OCI-LY7 (cell line): ENCODE data around the gene OR1B1. TPM values are rescaled to one million over a fixed set of nuclear protein-coding genes. Genes with fewer than 3 reads are reported as not detected.

Source experiments
- BruUV-seq: library from RNA; stranded (reverse); fragments of 400-500 nt; replicated peaks from 2 replicates; lab custom pipeline; 2021; lab: Mats Ljungman, UMichigan
- CTCF ChIA-PET: fragments of 300-600 bp; sonication (Branson Sonifier 250); formaldehyde crosslinking; loops from one replicate; lab custom pipeline; 2022; ENCODE audit warnings: antibody characterized with exemption; ENCODE audit not compliant: unreplicated experiment; lab: Charles Lee
- POLR2A ChIA-PET: fragments of 300-600 bp; sonication (Branson Sonifier 250); formaldehyde crosslinking; loops from one replicate; lab custom pipeline; 2022; ENCODE audit warnings: antibody characterized with exemption; lab: Charles Lee
- DNase-seq: peaks from one replicate; pipeline ENCODE4 v3.0.0-alpha.2; 2015; ENCODE audit warnings: low spot score
- H2AFZ ChIP-seq: fragments of 200-600 bp; sonication (generic), shearing (Covaris generic); 2 replicates; pipeline ENCODE4 v1.6.1; 2014; ENCODE audit warnings: mild to moderate bottlenecking, antibody characterized with exemption, low read length, moderate library complexity
- H3K27ac ChIP-seq: fragments of 200-600 bp; sonication (generic); 2 replicates; pipeline ENCODE4 v1.5.1; 2014; ENCODE audit warnings: mixed run types, low read depth, mild to moderate bottlenecking, moderate library complexity, low read length, inconsistent platforms; ENCODE audit not compliant: poor library complexity, severe bottlenecking
- H3K36me3 ChIP-seq: fragments of 200-600 bp; sonication (generic); 2 replicates; pipeline ENCODE4 v1.6.1; 2014; ENCODE audit warnings: mild to moderate bottlenecking, antibody characterized with exemption, low read length, moderate library complexity, mixed read lengths; ENCODE audit not compliant: insufficient read depth
- H3K4me1 ChIP-seq: fragments of 200-600 bp; sonication (generic); 2 replicates; pipeline ENCODE4 v1.5.1; 2014; ENCODE audit warnings: mild to moderate bottlenecking, low read length; ENCODE audit not compliant: insufficient read depth, poor library complexity, severe bottlenecking
- H3K4me2 ChIP-seq: fragments of 200-600 bp; sonication (generic); 2 replicates; pipeline ENCODE4 v1.6.1; 2014; ENCODE audit warnings: mild to moderate bottlenecking, low read length
- H3K4me3 ChIP-seq: fragments of 200-600 bp; sonication (generic); 2 replicates; pipeline ENCODE4 v1.5.1; 2014; ENCODE audit warnings: mild to moderate bottlenecking, low read depth, low read length; ENCODE audit not compliant: poor library complexity, severe bottlenecking
- H3K79me2 ChIP-seq: fragments of 200-600 bp; sonication (generic); 2 replicates; pipeline ENCODE4 v1.6.1; 2016; ENCODE audit warnings: low read depth, mild to moderate bottlenecking, low read length, moderate library complexity, mixed read lengths; ENCODE audit not compliant: insufficient read depth
- H3K9me2 ChIP-seq: fragments of 200-600 bp; sonication (generic); 2 replicates; pipeline ENCODE4 v1.6.1; 2016; ENCODE audit warnings: mild to moderate bottlenecking, low read length, mixed read lengths; ENCODE audit not compliant: insufficient read depth
- H3K9me3 ChIP-seq: fragments of 200-600 bp; sonication (generic); 2 replicates; pipeline ENCODE4 v1.6.1; 2014; ENCODE audit warnings: mild to moderate bottlenecking, mixed run types, low read length, mixed read lengths
- H4K20me1 ChIP-seq: fragments of 200-600 bp; sonication (generic); 2 replicates; pipeline ENCODE4 v1.6.1; 2014; ENCODE audit warnings: mild to moderate bottlenecking, antibody characterized with exemption, low read length, moderate library complexity, mixed read lengths; ENCODE audit not compliant: insufficient read depth
- CTCF ChIP-seq: fragments of 200-600 bp; sonication (generic); conservative IDR thresholded peaks from 2 replicates; pipeline ENCODE4 v1.5.1; 2014; ENCODE audit warnings: mild to moderate bottlenecking, antibody characterized with exemption, low read length, moderate library complexity, mixed read lengths
- EZH2phosphoT487 ChIP-seq: fragments of 200-600 bp; sonication (generic); IDR thresholded peaks from 2 replicates; pipeline ENCODE4 v1.6.1; 2018; ENCODE audit warnings: low read depth, borderline replicate concordance, mild to moderate bottlenecking, mixed run types, antibody characterized with exemption, low read length, moderate library complexity, mixed read lengths
- intact Hi-C: fragments of 100-400 bp; cut with micrococcal nuclease; formaldehyde crosslinking; loops from one replicate; pipeline ENCODE4 v1.10.0; 2022; ENCODE audit not compliant: unreplicated experiment
- total RNA-seq, 2 experiments: library from RNA; depleted of rRNA in 1 of 2; stranded (reverse); fragments of >200 nt in 1 of 2; shearing (Covaris generic) in 1 of 2; gene quantifications; 2 replicates each; pipeline ENCODE4 v1.2.3, GENCODE V29; 2014 to 2022

The OR1B1 gene
- total RNA-seq, 2 experiments from 2014 or later = not detected

- POLR2A ChIA-PET = interaction anchor here (0.6 kb wide), 1 partner anchor 8 kb away, joined by 4 read pairs; no protein-coding TSS in a partner anchor
- intact Hi-C loops = no loop called here
These were observed 77.1 kb downstream of the OR1B1 start for GRCh38 chr9:122580360-122580759.

GRCh38 chr9:122579874-122580273 is 77.6 kb downstream of the OR1B1 start:
- Histone ChIP-seq H3K36me3 (no peaks in the 10 kb centered on the region), H4K20me1 (no peaks in the 10 kb centered on the region), H3K79me2 (no peaks in the 10 kb centered on the region), H3K4me2 (no peak overlapping the region), H3K4me3 (no peak overlapping the region), H3K9me3 (no peaks in the 10 kb centered on the region), H3K27ac (no peak overlapping the region), H3K4me1 (no peaks in the 10 kb centered on the region), H3K9me2 (no peaks in the 10 kb centered on the region), H2AFZ (no peak overlapping the region)
- no TSS peak for BruUV-seq
- ChIA-PET CTCF (no interaction called here), POLR2A (interaction anchor here (0.6 kb wide), 1 partner anchor 8 kb away, joined by 4 read pairs; no protein-coding TSS in a partner anchor)
- intact Hi-C loops = no loop called here
- no peak for DNase-seq
- TF ChIP-seq CTCF (no peak), EZH2phosphoT487 (no peak)

More at GRCh38 chr9:122580360-122580759, 77.1 kb downstream of the OR1B1 start:
- H3K9me2 ChIP-seq = no peaks in the 10 kb centered on the region
- no peaks in the 10 kb centered on the region for H4K20me1 ChIP-seq
- no peak overlapping the region for H3K4me3 ChIP-seq
- H3K79me2 ChIP-seq = no peaks in the 10 kb centered on the region
- no peak overlapping the region for H3K4me2 ChIP-seq
- TF ChIP-seq EZH2phosphoT487 = no peak
- no peak for TF ChIP-seq CTCF
- no peaks in the 10 kb centered on the region for H3K4me1 ChIP-seq
- DNase-seq = no peak
- H3K36me3 ChIP-seq = no peaks in the 10 kb centered on the region
- no peaks in the 10 kb centered on the region for H3K9me3 ChIP-seq
- CTCF ChIA-PET = no interaction called here
- BruUV-seq = no TSS peak
- no peak overlapping the region for H3K27ac ChIP-seq
- no peak overlapping the region for H2AFZ ChIP-seq

Other genes with a start within 250 kb of the OR1B1 start
- gene OR1J1, start 179.7 kb downstream of the OR1B1 start, total RNA-seq (2014; rRNA removed; shearing (Covaris generic)) = not detected in 2 replicates
- not detected in 2 replicates for gene OR1J1, start 179.7 kb downstream of the OR1B1 start, total RNA-seq (2022)
- not detected in 2 replicates for gene OR1J2, start 146.8 kb downstream of the OR1B1 start, total RNA-seq (2014; rRNA removed; shearing (Covaris generic))
- not detected in 2 replicates for gene OR1J2, start 146.8 kb downstream of the OR1B1 start, total RNA-seq (2022)
- not detected in 2 replicates for gene OR1J4, start 138.5 kb downstream of the OR1B1 start, total RNA-seq (2014; rRNA removed; shearing (Covaris generic))
- gene OR1J4, start 138.5 kb downstream of the OR1B1 start, total RNA-seq (2022) = not detected in 2 replicates
- not detected in 2 replicates for gene OR1N1, start 130.3 kb downstream of the OR1B1 start, total RNA-seq (2014; rRNA removed; shearing (Covaris generic))
- not detected in 2 replicates for gene OR1N1, start 130.3 kb downstream of the OR1B1 start, total RNA-seq (2022)
- gene OR1N2, start 104.5 kb downstream of the OR1B1 start, total RNA-seq (2014; rRNA removed; shearing (Covaris generic)) = not detected in 2 replicates
- not detected in 2 replicates for gene OR1N2, start 104.5 kb downstream of the OR1B1 start, total RNA-seq (2022)
- gene OR1L8, start 74.2 kb downstream of the OR1B1 start, total RNA-seq (2014; rRNA removed; shearing (Covaris generic)) = not detected in 2 replicates
- not detected in 2 replicates for gene OR1L8, start 74.2 kb downstream of the OR1B1 start, total RNA-seq (2022)
- not detected in 2 replicates for gene OR1Q1, start 42.9 kb downstream of the OR1B1 start, total RNA-seq (2014; rRNA removed; shearing (Covaris generic))
- gene OR1Q1, start 42.9 kb downstream of the OR1B1 start, total RNA-seq (2022) = not detected in 2 replicates
- not detected in 2 replicates for gene OR1L1, start 4.1 kb upstream of the OR1B1 start, total RNA-seq (2014; rRNA removed; shearing (Covaris generic))
- gene OR1L1, start 4.1 kb upstream of the OR1B1 start, total RNA-seq (2022) = not detected in 2 replicates
- gene OR1L3, start 17.5 kb upstream of the OR1B1 start, total RNA-seq (2014; rRNA removed; shearing (Covaris generic)) = not detected in 2 replicates
- gene OR1L3, start 17.5 kb upstream of the OR1B1 start, total RNA-seq (2022) = not detected in 2 replicates
- gene OR1L4, start 66.4 kb upstream of the OR1B1 start, total RNA-seq (2014; rRNA removed; shearing (Covaris generic)) = not detected in 2 replicates
- not detected in 2 replicates for gene OR1L4, start 66.4 kb upstream of the OR1B1 start, total RNA-seq (2022)
- not detected in 2 replicates for gene OR1L6, start 84.7 kb upstream of the OR1B1 start, total RNA-seq (2014; rRNA removed; shearing (Covaris generic))
- not detected in 2 replicates for gene OR1L6, start 84.7 kb upstream of the OR1B1 start, total RNA-seq (2022)
- not detected in 2 replicates for gene OR5C1, start 131.3 kb upstream of the OR1B1 start, total RNA-seq (2014; rRNA removed; shearing (Covaris generic))
- not detected in 2 replicates for gene OR5C1, start 131.3 kb upstream of the OR1B1 start, total RNA-seq (2022)
- gene OR1K1, start 142.5 kb upstream of the OR1B1 start, total RNA-seq (2014; rRNA removed; shearing (Covaris generic)) = not detected in 2 replicates
- not detected in 2 replicates for gene OR1K1, start 142.5 kb upstream of the OR1B1 start, total RNA-seq (2022)
- 25.1 and 26.9 TPM in 2 replicates for gene PDCL, start 171.0 kb upstream of the OR1B1 start, total RNA-seq (2014; rRNA removed; shearing (Covaris generic))
- 24.0 and 26.6 TPM in 2 replicates for gene PDCL, start 171.0 kb upstream of the OR1B1 start, total RNA-seq (2022)
- 45.0 and 46.2 TPM in 2 replicates for gene RC3H2, start 247.7 kb upstream of the OR1B1 start, total RNA-seq (2014; rRNA removed; shearing (Covaris generic))
- gene RC3H2, start 247.7 kb upstream of the OR1B1 start, total RNA-seq (2022) = 73.7 and 78.7 TPM in 2 replicates